ENCODE data around the gene TMEM129.
"Not testable (repeated sequence)": the region's sequence is repeated elsewhere in the genome, so short reads cannot be mapped to it uniquely, and the experiment has no call there.

The TMEM129 gene

GRCh38 chr4:1683736-1684505 is 37.2 kb downstream of the TMEM129 start, which contains the start of gene FAM53A:
TSS of gene FAM53A (minus strand) at chr4:1684313. CDS start at chr4:1668741, 15,572 bp downstream.
- Mint-ChIP-seq H3K4me3 (peak within 1 kb of the TSS; percentile 91), H3K36me3 (no peaks in the 10 kb centered on the region), H3K9me3 (ENCODE audit: low read depth) (no peaks in the 10 kb centered on the region), H3K4me1 (ENCODE audit: low read depth) (peaks cover 12% of the 10 kb centered on the region), H3K27me3 (no peaks in the 10 kb centered on the region), H3K27ac (peak within 1 kb of the TSS; percentile 92)

DNA sequence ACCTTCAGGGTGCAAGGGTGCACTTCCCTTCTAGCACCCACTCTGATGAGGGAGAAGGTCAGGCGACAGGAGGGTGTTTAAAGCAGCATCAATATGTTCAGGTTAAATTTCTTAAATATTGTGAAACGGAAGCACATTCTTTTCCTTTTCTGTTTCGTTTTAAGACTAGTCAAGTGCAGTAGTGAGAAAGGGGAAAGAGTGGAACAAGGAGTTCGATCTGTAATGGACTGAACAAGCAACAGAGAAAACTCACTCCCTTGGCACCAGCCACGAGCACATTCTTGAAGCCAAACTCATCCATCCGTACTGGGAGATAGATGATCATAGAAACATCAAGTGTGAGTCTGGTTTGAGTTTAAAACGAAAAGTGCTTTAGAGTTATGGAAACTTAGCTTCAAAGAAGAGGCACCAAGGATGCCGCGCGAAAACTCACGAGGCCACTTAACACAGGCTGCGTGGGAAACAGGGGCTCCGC is 37.8 kb downstream of the TMEM129 start:
- Mint-ChIP-seq H3K9me3 (ENCODE audit: low read depth) (no peaks in the 10 kb centered on the region), H3K36me3 (no peaks in the 10 kb centered on the region)

DNA sequence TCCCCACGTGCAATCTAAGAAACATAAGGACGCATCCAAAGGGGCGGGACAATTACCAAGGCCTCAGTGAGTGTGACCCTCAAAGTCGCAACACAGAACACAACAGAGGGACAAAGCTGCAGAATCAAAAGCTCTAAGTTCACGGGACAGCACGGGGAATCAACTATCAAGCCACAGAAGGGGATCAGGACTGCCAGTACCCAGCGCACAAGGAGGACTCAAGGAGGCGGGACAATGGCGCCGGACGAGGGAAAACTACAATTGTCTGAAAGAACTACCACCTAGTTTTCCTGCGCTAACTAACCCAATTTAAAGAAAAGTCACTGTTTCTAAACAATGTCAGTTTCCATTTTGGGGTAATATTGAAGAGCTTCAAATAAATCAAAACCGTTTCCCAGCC is 38.3 kb downstream of the TMEM129 start:
- Mint-ChIP-seq H3K4me1 (ENCODE audit: low read depth) (peaks cover 12% of the 10 kb centered on the region), H3K27ac (no peak overlapping the region), H3K9me3 (ENCODE audit: low read depth) (no peaks in the 10 kb centered on the region), H3K36me3 (no peaks in the 10 kb centered on the region), H3K27me3 (no peaks in the 10 kb centered on the region), H3K4me3 (peak overlapping the region; percentile 91)

More for the DNA sequence above, 37.8 kb downstream of the TMEM129 start:
- Mint-ChIP-seq H3K27me3 (no peaks in the 10 kb centered on the region), H3K4me1 (ENCODE audit: low read depth) (peaks cover 12% of the 10 kb centered on the region), H3K4me3 (peak overlapping the region; percentile 91), H3K27ac (peak overlapping the region; percentile 92)

DNA sequence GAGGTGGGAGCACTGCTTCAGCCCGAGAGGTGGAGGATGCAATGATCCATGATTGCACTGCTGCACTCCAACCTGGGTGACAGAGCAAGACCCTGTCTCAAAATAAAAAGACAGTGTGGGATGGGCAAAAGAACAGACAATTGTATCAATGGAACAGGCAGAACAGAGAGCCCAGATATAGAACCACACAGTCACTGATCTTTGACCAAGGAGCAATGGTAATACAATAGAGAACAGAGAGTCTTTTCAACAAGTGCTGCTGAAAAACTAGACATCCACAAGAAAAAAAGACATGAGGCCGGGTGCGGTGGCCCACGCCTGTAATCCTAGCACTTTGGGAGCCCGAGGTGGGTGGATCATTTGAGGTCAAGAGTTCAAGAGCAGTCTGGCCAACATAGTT is 42.9 kb downstream of the TMEM129 start:
- no peaks in the 10 kb centered on the region for H3K27me3 Mint-ChIP-seq
- no peak overlapping the region for H3K27ac Mint-ChIP-seq
- H3K4me3 Mint-ChIP-seq: no peak overlapping the region
- H3K9me3 Mint-ChIP-seq (ENCODE audit: low read depth): no peaks in the 10 kb centered on the region
- no peaks in the 10 kb centered on the region for H3K36me3 Mint-ChIP-seq
- H3K4me1 Mint-ChIP-seq (ENCODE audit: low read depth): peaks cover 8% of the 10 kb centered on the region

GRCh38 chr4:1676605-1677525 is 44.3 kb downstream of the TMEM129 start:
- Mint-ChIP-seq H3K36me3 (no peaks in the 10 kb centered on the region), H3K9me3 (ENCODE audit: low read depth) (no peaks in the 10 kb centered on the region), H3K27me3 (no peaks in the 10 kb centered on the region), H3K4me1 (ENCODE audit: low read depth) (no peaks in the 10 kb centered on the region), H3K27ac (no peak overlapping the region), H3K4me3 (no peak overlapping the region)

DNA sequence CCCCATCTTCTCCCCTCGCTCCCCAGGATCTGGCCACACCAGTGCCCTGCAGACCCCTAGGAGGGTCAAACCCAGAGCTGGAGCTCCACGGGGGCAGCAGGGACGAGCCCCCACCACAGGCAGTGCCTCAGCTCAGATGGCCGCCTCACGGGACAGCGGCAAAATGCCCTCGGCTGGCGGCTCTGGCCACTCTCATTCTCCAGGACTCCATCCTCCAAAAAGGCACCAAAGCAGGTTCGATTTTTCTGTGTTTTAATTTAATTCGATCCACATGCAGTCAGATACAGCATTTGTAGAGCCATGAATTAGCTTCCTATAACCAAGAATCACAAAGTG is 45.4 kb downstream of the TMEM129 start:
- Mint-ChIP-seq H3K9me3 (ENCODE audit: low read depth) (no peaks in the 10 kb centered on the region), H3K36me3 (peaks cover 2% of the 10 kb centered on the region), H3K4me3 (no peak overlapping the region), H3K27ac (no peak overlapping the region), H3K4me1 (ENCODE audit: low read depth) (no peaks in the 10 kb centered on the region), H3K27me3 (no peaks in the 10 kb centered on the region)

- H3K36me3 Mint-ChIP-seq: peaks cover 2% of the 10 kb centered on the region
- no peaks in the 10 kb centered on the region for H3K27me3 Mint-ChIP-seq
- H3K27ac Mint-ChIP-seq: no peak overlapping the region
- H3K9me3 Mint-ChIP-seq (ENCODE audit: low read depth): no peaks in the 10 kb centered on the region
- H3K4me1 Mint-ChIP-seq (ENCODE audit: low read depth): no peaks in the 10 kb centered on the region
- no peak overlapping the region for H3K4me3 Mint-ChIP-seq
Observed at GRCh38 chr4:1675136-1675801, 45.9 kb downstream of the TMEM129 start.

- Mint-ChIP-seq H3K4me1 (ENCODE audit: low read depth) (no peaks in the 10 kb centered on the region), H3K4me3 (no peak overlapping the region), H3K27ac (no peak overlapping the region), H3K27me3 (no peaks in the 10 kb centered on the region), H3K36me3 (peaks cover 2% of the 10 kb centered on the region), H3K9me3 (ENCODE audit: low read depth) (no peaks in the 10 kb centered on the region)
Observed at GRCh38 chr4:1674682-1675081, 46.4 kb downstream of the TMEM129 start.

DNA sequence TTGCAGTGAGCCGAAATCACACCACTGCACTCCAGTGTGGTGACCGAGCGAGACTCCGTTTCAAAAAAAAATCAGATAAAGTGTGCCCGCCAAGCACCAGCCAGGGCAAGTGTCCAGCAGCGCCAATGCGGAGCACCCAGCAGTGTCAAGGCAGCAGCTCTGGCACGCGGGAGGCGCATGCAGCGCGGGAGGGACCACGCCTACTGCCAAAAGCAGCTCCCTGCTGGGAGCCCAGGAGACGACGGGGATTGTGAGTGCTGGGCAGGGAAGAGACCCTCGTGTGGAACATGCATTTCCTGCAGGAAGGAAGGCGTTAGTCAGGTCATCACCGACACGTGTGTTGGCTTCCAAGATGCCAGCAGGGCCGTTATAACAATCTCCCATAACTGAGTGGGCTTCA is 47.5 kb downstream of the TMEM129 start:
- Mint-ChIP-seq H3K4me1 (ENCODE audit: low read depth) (no peaks in the 10 kb centered on the region), H3K9me3 (ENCODE audit: low read depth) (no peaks in the 10 kb centered on the region), H3K4me3 (no peak overlapping the region), H3K36me3 (peaks cover 2% of the 10 kb centered on the region), H3K27ac (no peak overlapping the region), H3K27me3 (no peaks in the 10 kb centered on the region)

GRCh38 chr4:1671011-1671410 is 50.1 kb downstream of the TMEM129 start:
- not testable (repeated sequence) for H3K4me3 Mint-ChIP-seq; H3K27ac Mint-ChIP-seq; H3K9me3 Mint-ChIP-seq (ENCODE audit: low read depth); H3K4me1 Mint-ChIP-seq (ENCODE audit: low read depth); H3K36me3 Mint-ChIP-seq; H3K27me3 Mint-ChIP-seq

- H3K4me3 Mint-ChIP-seq: no peak overlapping the region
- H3K27me3 Mint-ChIP-seq: no peaks in the 10 kb centered on the region
Observed at GRCh38 chr4:1670279-1670678, 50.8 kb downstream of the TMEM129 start.

GRCh38 chr4:1669850-1670249 is 51.3 kb downstream of the TMEM129 start:
- H3K27ac Mint-ChIP-seq: no peak overlapping the region
- no peaks in the 10 kb centered on the region for H3K9me3 Mint-ChIP-seq (ENCODE audit: low read depth)
- no peaks in the 10 kb centered on the region for H3K4me1 Mint-ChIP-seq (ENCODE audit: low read depth)
- H3K4me3 Mint-ChIP-seq: no peak overlapping the region
- peaks cover 2% of the 10 kb centered on the region for H3K36me3 Mint-ChIP-seq
- no peaks in the 10 kb centered on the region for H3K27me3 Mint-ChIP-seq

More at GRCh38 chr4:1670279-1670678, 50.8 kb downstream of the TMEM129 start:
- no peaks in the 10 kb centered on the region for H3K9me3 Mint-ChIP-seq (ENCODE audit: low read depth)
- H3K27ac Mint-ChIP-seq: no peak overlapping the region
- H3K4me1 Mint-ChIP-seq (ENCODE audit: low read depth): no peaks in the 10 kb centered on the region
- peaks cover 2% of the 10 kb centered on the region for H3K36me3 Mint-ChIP-seq

DNA sequence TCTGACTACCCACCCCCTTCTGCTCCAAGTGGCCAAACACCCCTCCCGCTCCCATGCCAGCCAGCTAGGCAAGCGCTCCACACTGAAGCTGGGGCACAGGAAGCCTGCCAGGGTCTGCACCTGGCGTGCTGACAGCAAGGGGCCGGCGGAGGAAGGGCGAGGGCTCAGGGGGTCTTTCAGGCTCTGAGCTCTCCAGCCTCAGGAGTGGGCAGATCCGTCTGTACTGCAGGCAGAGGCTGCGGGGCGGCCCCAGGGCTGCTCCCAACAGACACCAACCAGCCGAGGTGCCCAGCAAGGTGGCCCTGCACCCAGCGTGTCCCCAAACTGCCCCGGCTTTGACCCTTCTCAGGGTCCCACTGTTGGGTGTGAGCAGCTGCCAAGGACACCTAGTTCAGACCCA is 51.9 kb downstream of the TMEM129 start:
- H3K9me3 Mint-ChIP-seq (ENCODE audit: low read depth): no peaks in the 10 kb centered on the region
- no peak overlapping the region for H3K27ac Mint-ChIP-seq
- no peak overlapping the region for H3K4me3 Mint-ChIP-seq
- peaks cover 2% of the 10 kb centered on the region for H3K36me3 Mint-ChIP-seq
- H3K4me1 Mint-ChIP-seq (ENCODE audit: low read depth): no peaks in the 10 kb centered on the region
- H3K27me3 Mint-ChIP-seq: no peaks in the 10 kb centered on the region

- no peaks in the 10 kb centered on the region for H3K27me3 Mint-ChIP-seq
- H3K36me3 Mint-ChIP-seq: peaks cover 2% of the 10 kb centered on the region
- no peak overlapping the region for H3K4me3 Mint-ChIP-seq
- H3K4me1 Mint-ChIP-seq (ENCODE audit: low read depth): no peaks in the 10 kb centered on the region
- no peak overlapping the region for H3K27ac Mint-ChIP-seq
- no peaks in the 10 kb centered on the region for H3K9me3 Mint-ChIP-seq (ENCODE audit: low read depth)
Observed at GRCh38 chr4:1668488-1668840, 52.7 kb downstream of the TMEM129 start.

DNA sequence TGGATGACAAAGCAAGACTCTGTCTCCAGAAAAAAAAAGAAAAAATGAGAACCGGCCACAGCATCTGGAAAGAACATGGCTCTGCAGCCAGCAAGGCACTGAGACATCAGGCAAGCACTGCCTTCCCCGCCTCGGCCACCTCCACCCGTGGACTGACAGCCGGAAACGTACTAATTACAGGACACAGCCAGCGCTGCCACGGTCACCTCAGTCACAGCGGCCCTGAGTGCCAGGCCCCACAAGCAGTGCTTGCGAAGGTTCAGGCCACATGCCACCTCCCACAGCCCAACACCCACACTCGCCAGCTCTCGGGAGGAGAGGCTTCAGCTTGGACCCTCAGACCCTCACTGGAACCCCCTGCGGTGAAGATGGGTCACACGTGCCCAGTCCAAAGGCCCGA is 53.9 kb downstream of the TMEM129 start:
- Mint-ChIP-seq H3K4me3 (no peak overlapping the region), H3K4me1 (ENCODE audit: low read depth) (no peaks in the 10 kb centered on the region), H3K9me3 (ENCODE audit: low read depth) (no peaks in the 10 kb centered on the region), H3K27me3 (no peaks in the 10 kb centered on the region), H3K36me3 (peaks cover 2% of the 10 kb centered on the region), H3K27ac (no peak overlapping the region)

Data from activated naive CD8-positive, alpha-beta T cell (primary cell).